SH-SY5Y (cell line): ENCODE measurements around the gene RABGEF1.

Experiments used
- GATA2 ChIP-seq: IDR thresholded peaks from 2 replicates; pipeline ENCODE4 v1.6.1; 2011; ENCODE audit warnings: mild to moderate bottlenecking, low read depth, low read length
- GATA3 ChIP-seq: IDR thresholded peaks from 2 replicates; pipeline ENCODE4 v1.6.1; 2011; ENCODE audit warnings: low read depth, mild to moderate bottlenecking, low read length, moderate library complexity

Gene RABGEF1

GRCh38 chr7:66729274-66729673, 11.3 kb upstream of the RABGEF1 start:
- TF ChIP-seq GATA3 (no peak), GATA2 (no peak)

- TF ChIP-seq GATA3 = no peak
- TF ChIP-seq GATA2 = no peak
These were observed 8.5 kb upstream of the RABGEF1 start for GRCh38 chr7:66731986-66732385.

- no peak for TF ChIP-seq GATA2
- no peak for TF ChIP-seq GATA3
These were observed 8.1 kb upstream of the RABGEF1 start for GRCh38 chr7:66732439-66732838.

GRCh38 chr7:66734006-66734405, 6.5 kb upstream of the RABGEF1 start:
- TF ChIP-seq GATA3 = no peak
- TF ChIP-seq GATA2 = no peak

GRCh38 chr7:66735154-66735553, 5.4 kb upstream of the RABGEF1 start:
- TF ChIP-seq GATA2 (no peak), GATA3 (no peak)

GRCh38 chr7:66735850-66736249, 4.7 kb upstream of the RABGEF1 start:
- TF ChIP-seq GATA3 = no peak
- no peak for TF ChIP-seq GATA2

DNA sequence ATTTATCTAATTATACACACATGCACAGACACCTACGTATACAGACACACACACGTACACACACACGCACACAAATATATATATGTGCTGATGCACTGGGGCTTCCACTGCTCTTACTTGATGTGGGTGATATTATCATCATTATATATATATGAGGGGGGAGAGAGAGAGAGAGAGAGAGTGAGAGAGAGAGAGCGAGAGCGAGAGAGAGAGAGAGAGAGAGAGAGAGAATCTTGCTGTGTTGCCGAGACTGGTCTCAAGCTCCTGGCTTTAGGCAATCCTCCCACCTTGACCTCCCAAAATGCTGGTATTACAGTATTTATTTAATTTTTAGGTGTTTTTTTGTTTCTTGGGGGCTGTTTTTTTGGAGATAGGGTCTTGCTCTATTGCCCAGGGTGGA, 3.6 kb upstream of the RABGEF1 start:
- TF ChIP-seq GATA2 (no peak), GATA3 (no peak)

- TF ChIP-seq GATA3 (no peak), GATA2 (no peak)
These were observed 2.9 kb upstream of the RABGEF1 start for GRCh38 chr7:66737667-66738066.

- TF ChIP-seq GATA2 (no peak), GATA3 (no peak)
These were observed 1.1 kb upstream of the RABGEF1 start for GRCh38 chr7:66739477-66739876.

- no peak for TF ChIP-seq GATA3
- no peak for TF ChIP-seq GATA2
These were observed 606 bp upstream of the RABGEF1 start for GRCh38 chr7:66739953-66740301.

- TF ChIP-seq GATA2 (no peak), GATA3 (no peak)
These were observed 1.1 kb downstream of the RABGEF1 start for GRCh38 chr7:66741710-66742049.

DNA sequence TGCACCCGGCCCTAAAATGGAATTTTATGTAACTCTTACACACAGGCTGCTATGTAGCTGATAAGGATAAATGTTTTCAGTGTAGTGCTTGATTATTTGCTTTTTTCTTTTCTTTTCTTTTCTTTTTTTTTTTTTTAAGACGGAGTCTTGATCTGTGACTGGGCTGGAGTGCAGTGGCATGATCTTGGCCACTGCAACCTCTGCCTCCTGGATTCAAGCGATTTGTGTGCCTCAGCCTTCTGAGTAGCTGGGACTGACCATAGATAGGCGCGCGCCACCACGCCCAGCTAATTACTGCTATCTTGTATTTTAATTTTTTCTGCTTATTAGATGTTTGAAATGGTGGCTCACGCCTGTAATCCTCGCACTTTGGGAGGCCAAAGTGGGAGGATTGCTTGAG, 3.4 kb downstream of the RABGEF1 start:
- TF ChIP-seq GATA3 = no peak
- no peak for TF ChIP-seq GATA2

- TF ChIP-seq GATA2 = no peak
- TF ChIP-seq GATA3 = no peak
These were observed 6.9 kb downstream of the RABGEF1 start for GRCh38 chr7:66747385-66747784.

GRCh38 chr7:66747881-66748511, 7.5 kb downstream of the RABGEF1 start:
- no peak for TF ChIP-seq GATA3
- TF ChIP-seq GATA2 = no peak

GRCh38 chr7:66748791-66749190, 8.3 kb downstream of the RABGEF1 start:
- TF ChIP-seq GATA3 (no peak), GATA2 (no peak)

- no peak for TF ChIP-seq GATA2
- no peak for TF ChIP-seq GATA3
These were observed 11.4 kb downstream of the RABGEF1 start for GRCh38 chr7:66751945-66752344.
